ENCODE data around the gene OR2A42.
"Not testable (repeated sequence)": the region's sequence is repeated elsewhere in the genome, so short reads cannot be mapped to it uniquely, and the experiment has no call there.

GRCh38 chr7:144252307-144252706 lies 12.9 kb upstream of the OR2A42 start:
- TF ChIP-seq CTCF (conservative IDR thresholded peaks at IDR 0.05); ZFX (IDR thresholded peaks at IDR 0.05): not testable (repeated sequence)

All from C4-2B (cell line).